Measurements from ENCODE around the gene UBC. TPM values are rescaled to one million over a fixed set of nuclear protein-coding genes. Genes with fewer than 3 reads are reported as not detected.
A peak's percentile ranks its signal among the peaks of the same experiment; 100 is the strongest.

The UBC gene
- total RNA-seq, 1 experiment from 2014 or later = 748 TPM

DNA sequence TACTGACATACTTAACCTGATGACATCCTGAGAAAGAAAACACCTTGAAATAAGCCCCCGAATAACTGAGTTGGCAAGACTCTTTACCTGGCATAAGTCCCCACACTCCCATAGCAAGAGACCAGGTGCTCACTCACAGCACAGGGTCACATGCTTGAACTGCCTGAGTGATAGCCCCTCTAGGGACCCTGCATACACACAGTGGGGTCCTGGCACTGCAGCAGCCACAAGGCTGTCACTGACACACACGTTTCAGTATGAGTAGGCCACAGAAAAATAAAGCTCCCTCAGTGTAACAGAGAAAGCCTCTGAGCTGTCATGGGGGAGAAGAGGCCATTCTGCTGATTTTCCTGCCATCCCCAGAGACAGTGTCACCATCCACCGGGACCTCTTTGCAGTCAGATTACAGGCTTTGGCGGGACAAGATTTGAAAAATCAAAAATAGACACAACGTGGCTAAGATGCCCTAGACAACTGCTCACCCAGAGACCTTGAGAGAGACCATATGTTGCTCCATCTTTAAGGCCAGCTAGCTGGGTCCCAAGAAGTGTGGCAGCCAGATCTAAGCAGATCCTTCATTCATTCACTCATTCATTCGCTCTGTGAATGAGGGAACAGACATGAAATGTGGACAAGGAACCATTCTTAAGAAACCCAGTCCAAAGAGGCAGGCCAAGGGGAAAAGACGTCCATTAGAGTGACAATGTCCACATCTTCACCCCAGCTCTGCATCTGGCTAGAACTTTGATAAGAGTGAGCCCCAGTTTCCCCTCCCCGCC is 52.4 kb downstream of the UBC start:
- H2AFZ ChIP-seq = no peak overlapping the region
- H3F3A ChIP-seq (ENCODE audit: insufficient read depth, low read depth) = peaks cover 7% of the 10 kb centered on the region
- no peaks in the 10 kb centered on the region for H3K9me2 ChIP-seq (ENCODE audit: insufficient read depth)
- H4K20me1 ChIP-seq (ENCODE audit: insufficient read depth) = no peaks in the 10 kb centered on the region
- no peaks in the 10 kb centered on the region for H3K9me3 ChIP-seq (ENCODE audit: insufficient read depth, low read depth)
- H3K4me1 ChIP-seq (replicated peaks; ENCODE audit: insufficient read depth) = peaks cover 18% of the 10 kb centered on the region
- H3K27me3 ChIP-seq (ENCODE audit: insufficient read depth, low read depth) = no peaks in the 10 kb centered on the region
- TF ChIP-seq, protein P1, sequence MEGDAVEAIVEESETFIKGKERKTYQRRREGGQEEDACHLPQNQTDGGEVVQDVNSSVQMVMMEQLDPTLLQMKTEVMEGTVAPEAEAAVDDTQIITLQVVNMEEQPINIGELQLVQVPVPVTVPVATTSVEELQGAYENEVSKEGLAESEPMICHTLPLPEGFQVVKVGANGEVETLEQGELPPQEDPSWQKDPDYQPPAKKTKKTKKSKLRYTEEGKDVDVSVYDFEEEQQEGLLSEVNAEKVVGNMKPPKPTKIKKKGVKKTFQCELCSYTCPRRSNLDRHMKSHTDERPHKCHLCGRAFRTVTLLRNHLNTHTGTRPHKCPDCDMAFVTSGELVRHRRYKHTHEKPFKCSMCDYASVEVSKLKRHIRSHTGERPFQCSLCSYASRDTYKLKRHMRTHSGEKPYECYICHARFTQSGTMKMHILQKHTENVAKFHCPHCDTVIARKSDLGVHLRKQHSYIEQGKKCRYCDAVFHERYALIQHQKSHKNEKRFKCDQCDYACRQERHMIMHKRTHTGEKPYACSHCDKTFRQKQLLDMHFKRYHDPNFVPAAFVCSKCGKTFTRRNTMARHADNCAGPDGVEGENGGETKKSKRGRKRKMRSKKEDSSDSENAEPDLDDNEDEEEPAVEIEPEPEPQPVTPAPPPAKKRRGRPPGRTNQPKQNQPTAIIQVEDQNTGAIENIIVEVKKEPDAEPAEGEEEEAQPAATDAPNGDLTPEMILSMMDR (conservative IDR thresholded peaks at IDR 0.05) = no peak
- TF ChIP-seq EZH2 (IDR thresholded peaks at IDR 0.05; ENCODE audit: low read depth) = no peak
- no peak for DNase-seq
- no peaks in the 10 kb centered on the region for H3K36me3 ChIP-seq (ENCODE audit: low read depth)
- H3K27ac ChIP-seq = no peak overlapping the region
- peak overlapping the region; percentile 66; the same call in 1 of the 2 replicates for H3K4me3 ChIP-seq
- ChIA-PET CTCF (no interaction called here), POLR2A (ENCODE audit: unreplicated experiment) (interaction anchor here (0.7 kb wide), 1 partner anchor 58 kb away, joined by 3 read pairs; no protein-coding TSS in a partner anchor)
- 0 out of 2 replicates have a peak, but pooled peaks cover 4% of the 10 kb centered on the region for H3K79me2 ChIP-seq (ENCODE audit: low read depth)
- intact Hi-C loops (cut with micrococcal nuclease; ENCODE audit: unreplicated experiment) = no loop called here
- TSS peak; percentile 29 for BruUV-seq (replicated peaks)
- peak overlapping the region; percentile 92 for H3K4me2 ChIP-seq

Small RNA genes lying within 50 kb of the gene (microRNA-seq; reads per million reads assigned to microRNA genes)
- gene MIR5188 (ENCODE audit: borderline number of aligned reads, borderline replicate concordance) = not detected

Other genes starting within 250 kb of the UBC start
- gene SCARB1, start 50.8 kb downstream of the UBC start, total RNA-seq (2021) = 43.0 and 49.6 TPM in 2 replicates
- 19.5 and 20.2 TPM in 2 replicates for gene DHX37, start 74.5 kb upstream of the UBC start, total RNA-seq (2021)
- gene BRI3BP, start 79.0 kb upstream of the UBC start, total RNA-seq (2021) = 11.6 and 19.4 TPM in 2 replicates
- gene AACS, start 150.8 kb upstream of the UBC start, total RNA-seq (2021) = 46.8 and 48.5 TPM in 2 replicates